ENCODE measurements around the gene TEX14.

Gene TEX14

DNA sequence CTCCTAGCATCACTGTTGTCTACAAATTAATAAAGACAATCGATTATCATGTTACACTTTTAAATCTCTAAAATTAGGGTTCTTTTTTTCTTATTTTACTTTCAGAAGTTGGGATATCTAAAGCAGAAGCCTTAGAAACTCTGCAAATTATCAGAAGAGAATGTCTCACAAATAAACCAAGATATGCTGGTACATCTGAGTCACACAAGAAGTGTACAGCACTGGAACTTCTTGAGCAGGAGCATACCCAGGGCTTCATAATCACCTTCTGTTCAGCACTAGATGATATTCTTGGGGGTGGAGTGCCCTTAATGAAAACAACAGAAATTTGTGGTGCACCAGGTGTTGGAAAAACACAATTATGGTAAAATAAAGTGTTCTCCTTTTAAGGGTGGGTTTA lies 3.0 kb upstream of the TEX14 start:
- Histone ChIP-seq H3K36me3 (ENCODE audit: control insufficient read depth in 1 of 2, insufficient read depth in 2 of 2, low read depth in 1 of 2, low read length in 2 of 2) (peaks cover 0 to 9% of the 10 kb centered on the region in 2 experiments), H3K27ac (ENCODE audit: low read length, poor library complexity, severe bottlenecking) (no peak overlapping the region), H3K23ac (ENCODE audit: low read length in 2 of 2) (no peak overlapping the region), H2BK15ac (ENCODE audit: low read depth, poor library complexity, severe bottlenecking) (no peak overlapping the region), H3K79me1 (replicated peaks; ENCODE audit: low read length, poor library complexity, severe bottlenecking) (no peaks in the 10 kb centered on the region), H4K91ac (ENCODE audit: low read length) (no peak overlapping the region), H3K4ac (ENCODE audit: low read depth in 1 of 2, low read length in 2 of 2) (no peak overlapping the region), H3K4me2 (ENCODE audit: low read length, poor library complexity, severe bottlenecking) (no peak overlapping the region), H2BK5ac (ENCODE audit: low read depth, low read length, poor library complexity, severe bottlenecking) (no peak overlapping the region), H4K8ac (ENCODE audit: low read length) (no peak overlapping the region), H3K4me1 (ENCODE audit: control insufficient read depth, insufficient read depth, low read depth, low read length) (peaks cover 2% of the 10 kb centered on the region), H2BK12ac (ENCODE audit: low read length in 2 of 2) (no peak overlapping the region), H3K9ac (ENCODE audit: low read length) (no peak overlapping the region), H2AFZ (ENCODE audit: low read depth, low read length) (no peak overlapping the region), H3K4me3 (ENCODE audit: insufficient read depth in 1 of 2, low read depth in 1 of 2, low read length in 2 of 2) (no peak overlapping the region), H3K27me3 (ENCODE audit: control insufficient read depth in 1 of 2, insufficient read depth in 1 of 2, low read length in 2 of 2) (no peaks in the 10 kb centered on the region), H2BK120ac (ENCODE audit: low read depth, low read length) (no peak overlapping the region), H3K9me3 (ENCODE audit: control insufficient read depth, low read length) (no peaks in the 10 kb centered on the region), H3K18ac (ENCODE audit: low read depth in 1 of 2, low read length in 2 of 2) (no peak overlapping the region), H3K14ac (ENCODE audit: low read length in 2 of 2) (no peak overlapping the region), H2AK5ac (ENCODE audit: low read length, severe bottlenecking) (no peak overlapping the region)
- DNase-seq = no peak
- no CpG with 5 or more reads among the region's 1 CpG for WGBS

DNA sequence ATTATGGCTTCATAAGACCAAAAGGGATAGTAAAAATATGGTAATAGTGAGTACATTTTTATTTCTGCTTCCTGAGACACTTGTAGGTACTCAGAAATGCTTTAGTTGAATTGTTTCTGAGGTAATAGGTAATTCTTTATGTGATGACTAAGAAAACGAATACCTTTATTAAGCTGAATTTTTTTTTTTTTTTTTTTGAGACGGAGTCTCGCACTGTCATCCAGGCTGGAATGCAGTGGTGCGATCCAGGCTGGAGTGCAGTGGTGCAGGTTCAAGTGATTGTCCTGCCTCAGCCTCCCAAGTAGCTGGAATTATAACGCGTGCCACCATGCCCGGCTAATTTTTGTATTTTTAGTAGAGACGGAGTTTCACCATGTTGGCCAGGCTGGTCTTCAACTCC lies 2.5 kb upstream of the TEX14 start:
- H3K27me3 ChIP-seq (ENCODE audit: control insufficient read depth in 1 of 2, insufficient read depth in 1 of 2, low read length in 2 of 2) = no peaks in the 10 kb centered on the region
- no peak overlapping the region for H3K4me3 ChIP-seq (ENCODE audit: insufficient read depth in 1 of 2, low read depth in 1 of 2, low read length in 2 of 2)
- no peak overlapping the region for H3K14ac ChIP-seq (ENCODE audit: low read length in 2 of 2)
- H2BK15ac ChIP-seq (ENCODE audit: low read depth, poor library complexity, severe bottlenecking) = no peak overlapping the region
- peak overlapping the region; percentile 88 for H3K9ac ChIP-seq (ENCODE audit: low read length)
- H3K4me1 ChIP-seq (ENCODE audit: control insufficient read depth, insufficient read depth, low read depth, low read length) = peaks cover 2% of the 10 kb centered on the region
- H2AFZ ChIP-seq (ENCODE audit: low read depth, low read length) = no peak overlapping the region
- H3K4me2 ChIP-seq (ENCODE audit: low read length, poor library complexity, severe bottlenecking) = no peak overlapping the region
- no peak for DNase-seq
- H2BK12ac ChIP-seq (ENCODE audit: low read length in 2 of 2) = no peak overlapping the region
- no peak overlapping the region for H4K91ac ChIP-seq (ENCODE audit: low read length)
- no peak overlapping the region for H2AK5ac ChIP-seq (ENCODE audit: low read length, severe bottlenecking)
- peaks cover 0 to 4% of the 10 kb centered on the region in 2 experiments for H3K36me3 ChIP-seq (ENCODE audit: control insufficient read depth in 1 of 2, insufficient read depth in 2 of 2, low read depth in 1 of 2, low read length in 2 of 2)
- no peaks in the 10 kb centered on the region for H3K79me1 ChIP-seq (replicated peaks; ENCODE audit: low read length, poor library complexity, severe bottlenecking)
- no peak overlapping the region for H3K27ac ChIP-seq (ENCODE audit: low read length, poor library complexity, severe bottlenecking)
- WGBS = 89% methylated on average over 8 of the region's 8 CpGs
- H4K8ac ChIP-seq (ENCODE audit: low read length) = no peak overlapping the region
- H3K4ac ChIP-seq (ENCODE audit: low read depth in 1 of 2, low read length in 2 of 2) = no peak overlapping the region
- no peak overlapping the region for H3K23ac ChIP-seq (ENCODE audit: low read length in 2 of 2)
- no peak overlapping the region for H3K18ac ChIP-seq (ENCODE audit: low read depth in 1 of 2, low read length in 2 of 2)
- no peak overlapping the region for H2BK120ac ChIP-seq (ENCODE audit: low read depth, low read length)
- H2BK5ac ChIP-seq (ENCODE audit: low read depth, low read length, poor library complexity, severe bottlenecking) = no peak overlapping the region
- no peaks in the 10 kb centered on the region for H3K9me3 ChIP-seq (ENCODE audit: control insufficient read depth, low read length)

DNA sequence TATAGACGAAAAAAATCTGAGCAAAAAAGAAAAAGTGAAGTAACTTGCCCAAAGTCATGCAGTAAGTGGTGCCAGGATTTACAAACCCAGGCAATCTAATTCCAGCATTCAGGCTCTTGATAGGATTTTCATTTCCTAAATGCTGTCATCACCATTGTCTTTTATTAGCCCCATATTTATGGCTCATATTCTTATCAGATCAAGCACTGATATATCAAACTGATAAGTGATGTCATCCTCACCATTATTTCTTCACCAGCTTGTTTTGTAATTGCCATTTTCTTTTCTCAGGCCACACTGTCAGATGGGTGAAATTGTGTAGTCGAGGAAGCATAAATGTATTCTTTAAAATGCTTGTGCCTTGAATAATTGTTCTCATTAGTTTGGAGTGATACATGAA lies 1.9 kb upstream of the TEX14 start:
- H2BK15ac ChIP-seq (ENCODE audit: low read depth, poor library complexity, severe bottlenecking) = no peak overlapping the region
- no peak overlapping the region for H2BK120ac ChIP-seq (ENCODE audit: low read depth, low read length)
- H3K14ac ChIP-seq (ENCODE audit: low read length in 2 of 2) = no peak overlapping the region
- H3K27ac ChIP-seq (ENCODE audit: low read length, poor library complexity, severe bottlenecking) = no peak overlapping the region
- no peak overlapping the region for H2BK12ac ChIP-seq (ENCODE audit: low read length in 2 of 2)
- no peak overlapping the region for H3K4ac ChIP-seq (ENCODE audit: low read depth in 1 of 2, low read length in 2 of 2)
- WGBS = 97% methylated on average over 1 of the region's 2 CpGs
- no peaks in the 10 kb centered on the region for H3K27me3 ChIP-seq (ENCODE audit: control insufficient read depth in 1 of 2, insufficient read depth in 1 of 2, low read length in 2 of 2)
- H3K4me1 ChIP-seq (ENCODE audit: control insufficient read depth, insufficient read depth, low read depth, low read length) = peaks cover 2% of the 10 kb centered on the region
- no peak for DNase-seq
- peaks cover 0 to 3% of the 10 kb centered on the region in 2 experiments for H3K36me3 ChIP-seq (ENCODE audit: control insufficient read depth in 1 of 2, insufficient read depth in 2 of 2, low read depth in 1 of 2, low read length in 2 of 2)
- no peak overlapping the region for H3K23ac ChIP-seq (ENCODE audit: low read length in 2 of 2)
- H3K79me1 ChIP-seq (replicated peaks; ENCODE audit: low read length, poor library complexity, severe bottlenecking) = no peaks in the 10 kb centered on the region
- H2BK5ac ChIP-seq (ENCODE audit: low read depth, low read length, poor library complexity, severe bottlenecking) = no peak overlapping the region
- peak overlapping the region; percentile 88 for H3K9ac ChIP-seq (ENCODE audit: low read length)
- no peak overlapping the region for H2AK5ac ChIP-seq (ENCODE audit: low read length, severe bottlenecking)
- H3K4me2 ChIP-seq (ENCODE audit: low read length, poor library complexity, severe bottlenecking) = no peak overlapping the region
- no peak overlapping the region for H2AFZ ChIP-seq (ENCODE audit: low read depth, low read length)
- no peak overlapping the region for H3K18ac ChIP-seq (ENCODE audit: low read depth in 1 of 2, low read length in 2 of 2)
- peak overlapping the region in 1 of 2 experiments; percentile 93 for H3K4me3 ChIP-seq (ENCODE audit: insufficient read depth in 1 of 2, low read depth in 1 of 2, low read length in 2 of 2)
- H3K9me3 ChIP-seq (ENCODE audit: control insufficient read depth, low read length) = no peaks in the 10 kb centered on the region
- H4K8ac ChIP-seq (ENCODE audit: low read length) = no peak overlapping the region
- H4K91ac ChIP-seq (ENCODE audit: low read length) = no peak overlapping the region

DNA sequence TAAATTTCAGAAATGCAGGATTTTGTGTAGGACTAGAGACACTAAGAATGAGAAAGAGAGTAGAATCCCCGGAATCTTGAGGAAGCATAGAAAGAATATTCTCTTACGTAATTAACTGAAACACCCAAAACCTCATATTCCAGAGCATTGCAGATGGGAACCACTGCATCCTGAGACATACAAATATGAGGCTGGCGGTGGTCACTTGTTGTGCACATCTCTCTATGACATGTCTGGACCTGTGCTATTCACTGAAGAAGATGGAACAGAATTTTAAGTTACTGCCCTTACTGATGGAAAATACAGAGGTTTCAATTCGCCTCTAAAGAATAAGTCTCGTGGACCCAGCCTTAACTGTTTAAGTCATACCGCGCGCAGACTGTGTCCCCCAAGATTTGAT lies 1.4 kb upstream of the TEX14 start:
- H3K4ac ChIP-seq (ENCODE audit: low read depth in 1 of 2, low read length in 2 of 2) = no peak overlapping the region
- H4K91ac ChIP-seq (ENCODE audit: low read length) = no peak overlapping the region
- peak overlapping the region; percentile 88 for H3K9ac ChIP-seq (ENCODE audit: low read length)
- no peak overlapping the region for H3K18ac ChIP-seq (ENCODE audit: low read depth in 1 of 2, low read length in 2 of 2)
- no peak overlapping the region for H2AFZ ChIP-seq (ENCODE audit: low read depth, low read length)
- peak overlapping the region in 1 of 2 experiments; percentile 93 for H3K4me3 ChIP-seq (ENCODE audit: insufficient read depth in 1 of 2, low read depth in 1 of 2, low read length in 2 of 2)
- no peak for DNase-seq
- no peak overlapping the region for H4K8ac ChIP-seq (ENCODE audit: low read length)
- H2BK120ac ChIP-seq (ENCODE audit: low read depth, low read length) = no peak overlapping the region
- no peak overlapping the region for H3K27ac ChIP-seq (ENCODE audit: low read length, poor library complexity, severe bottlenecking)
- no peak overlapping the region for H2AK5ac ChIP-seq (ENCODE audit: low read length, severe bottlenecking)
- no peak overlapping the region for H2BK15ac ChIP-seq (ENCODE audit: low read depth, poor library complexity, severe bottlenecking)
- no peak overlapping the region for H2BK5ac ChIP-seq (ENCODE audit: low read depth, low read length, poor library complexity, severe bottlenecking)
- H3K79me1 ChIP-seq (replicated peaks; ENCODE audit: low read length, poor library complexity, severe bottlenecking) = no peaks in the 10 kb centered on the region
- H3K14ac ChIP-seq (ENCODE audit: low read length in 2 of 2) = no peak overlapping the region
- 90% methylated on average over 8 of the region's 8 CpGs for WGBS
- H3K36me3 ChIP-seq (ENCODE audit: control insufficient read depth in 1 of 2, insufficient read depth in 2 of 2, low read depth in 1 of 2, low read length in 2 of 2) = peaks cover 0 to 3% of the 10 kb centered on the region in 2 experiments
- H2BK12ac ChIP-seq (ENCODE audit: low read length in 2 of 2) = no peak overlapping the region
- peak overlapping the region; percentile 28 for H3K4me2 ChIP-seq (ENCODE audit: low read length, poor library complexity, severe bottlenecking)
- no peak overlapping the region for H3K23ac ChIP-seq (ENCODE audit: low read length in 2 of 2)
- H3K27me3 ChIP-seq (ENCODE audit: control insufficient read depth in 1 of 2, insufficient read depth in 1 of 2, low read length in 2 of 2) = no peaks in the 10 kb centered on the region
- peaks cover 2% of the 10 kb centered on the region for H3K4me1 ChIP-seq (ENCODE audit: control insufficient read depth, insufficient read depth, low read depth, low read length)
- H3K9me3 ChIP-seq (ENCODE audit: control insufficient read depth, low read length) = no peaks in the 10 kb centered on the region
